Endothelial cell of umbilical vein (primary cell): ENCODE measurements around the gene HGF. TPM values are rescaled to one million over a fixed set of nuclear protein-coding genes. Genes with fewer than 3 reads are reported as not detected.

ENCODE experiments used
- BruUV-seq: library from RNA; stranded (reverse); fragments of 400-500 nt; replicated peaks from 2 replicates; lab custom pipeline; 2021; lab: Mats Ljungman, UMichigan
- CTCF ChIA-PET: fragments of 300-600, 350-600 bp; sonication (Branson Sonifier 250); formaldehyde crosslinking; loops from one replicate; lab custom pipeline; 2021; ENCODE audit warnings: antibody characterized with exemption, inconsistent platforms; lab: Charles Lee
- POLR2A ChIA-PET: fragments of 300-600, 350-600 bp; sonication (Branson Sonifier 250); formaldehyde crosslinking; loops from one replicate; lab custom pipeline; 2021; ENCODE audit warnings: antibody characterized with exemption, inconsistent platforms; lab: Charles Lee
- DNase-seq: peaks from one replicate; pipeline ENCODE4 v3.0.0-alpha.2; 2011; ENCODE audit warnings: low read depth, low spot score
- FAIRE-seq: peaks from 2 replicates; lab custom pipeline; 2011; peaks lifted over from hg19 to GRCh38; lab: Jason Lieb, UNC
- H2AFZ ChIP-seq: 2 replicates; pipeline ENCODE4 v1.6.0; 2012; ENCODE audit warnings: low read depth, low read length, control low read depth, inconsistent platforms
- H3K27ac ChIP-seq: 2 replicates; pipeline ENCODE4 v1.5.1; 2011; ENCODE audit warnings: low read depth, mild to moderate bottlenecking, control low read depth, low read length, moderate library complexity; ENCODE audit not compliant: insufficient read depth
- H3K27me3 ChIP-seq, 2 experiments: 2 replicates each; pipeline versions ENCODE4 v1.6.0 to v1.6.1; 2011; ENCODE audit warnings: low read length in 2 of 2, mixed read lengths in 1 of 2; ENCODE audit not compliant: control insufficient read depth in 2 of 2, insufficient read depth in 2 of 2
- H3K36me3 ChIP-seq, 2 experiments: 2 replicates in 1 of 2; 3 replicates in 1 of 2; pipeline ENCODE4 v1.5.1; 2011; ENCODE audit warnings: low read length in 2 of 2, mild to moderate bottlenecking in 1 of 2, moderate library complexity in 1 of 2; ENCODE audit not compliant: control insufficient read depth in 2 of 2, insufficient read depth in 2 of 2; ENCODE audit errors: extremely low read depth in 1 of 2
- H3K4me1 ChIP-seq: 3 replicates; pipeline ENCODE4 v1.5.1; 2011; ENCODE audit warnings: mild to moderate bottlenecking, low read length; ENCODE audit not compliant: control insufficient read depth, insufficient read depth; ENCODE audit errors: extremely low read depth
- H3K4me2 ChIP-seq: 2 replicates; pipeline ENCODE4 v1.6.1; 2011; ENCODE audit warnings: low read length, control low read depth, mixed read lengths; ENCODE audit not compliant: insufficient read depth
- H3K4me3 ChIP-seq, 3 experiments: fragments of 200-600 bp in 1 of 3; sonication (generic), shearing (Covaris generic) in 1 of 3; replicated peaks in 1 of 3; 2 replicates each; pipeline ENCODE4 v1.5.1; 2011 to 2016; ENCODE audit warnings: control low read depth in 3 of 3, low read length in 3 of 3, mild to moderate bottlenecking in 2 of 3, inconsistent platforms in 1 of 3, low read depth in 1 of 3, moderate library complexity in 1 of 3; ENCODE audit not compliant: insufficient read depth in 1 of 3
- H3K79me2 ChIP-seq: 2 replicates; pipeline ENCODE4 v1.6.0; 2012; ENCODE audit warnings: low read length, inconsistent platforms; ENCODE audit not compliant: control insufficient read depth, insufficient read depth
- H3K9ac ChIP-seq: replicated peaks from 2 replicates; pipeline ENCODE3; 2011; ENCODE audit warnings: low read length, control low read depth; ENCODE audit not compliant: insufficient read depth; ENCODE audit errors: extremely low read depth
- H3K9me1 ChIP-seq: replicated peaks from 3 replicates; pipeline ENCODE4 v1.6.0; 2011; ENCODE audit warnings: mild to moderate bottlenecking, low read length; ENCODE audit not compliant: control insufficient read depth, insufficient read depth; ENCODE audit errors: extremely low read depth
- H3K9me3 ChIP-seq: replicated peaks from 2 replicates; pipeline ENCODE4 v1.5.1; 2012; ENCODE audit warnings: low read length, inconsistent platforms; ENCODE audit not compliant: control insufficient read depth, insufficient read depth
- H4K20me1 ChIP-seq: replicated peaks from 2 replicates; pipeline ENCODE3; 2011; ENCODE audit warnings: mild to moderate bottlenecking, low read length; ENCODE audit not compliant: control insufficient read depth, insufficient read depth; ENCODE audit errors: extremely low read depth
- EZH2 ChIP-seq: IDR thresholded peaks from 2 replicates; pipeline ENCODE4 v1.6.1; 2012; ENCODE audit warnings: borderline replicate concordance, low read depth, mild to moderate bottlenecking, moderate library complexity, low read length, inconsistent platforms; ENCODE audit not compliant: severe bottlenecking
- FOS ChIP-seq: IDR thresholded peaks from 2 replicates; pipeline ENCODE4 v1.6.1; 2011; ENCODE audit warnings: mild to moderate bottlenecking, low read length, moderate library complexity, borderline replicate concordance; ENCODE audit not compliant: insufficient read depth
- GATA2 ChIP-seq: IDR thresholded peaks from 2 replicates; pipeline ENCODE4 v1.7.0; 2011; ENCODE audit warnings: low read depth, mild to moderate bottlenecking, moderate library complexity, mixed read lengths, low read length; ENCODE audit not compliant: insufficient read length, insufficient read depth
- JUN ChIP-seq: IDR thresholded peaks from 2 replicates; pipeline ENCODE4 v1.6.1; 2011; ENCODE audit warnings: borderline replicate concordance, low read depth; ENCODE audit not compliant: insufficient read length, insufficient read depth
- MYC ChIP-seq: IDR thresholded peaks from one replicate; pipeline ENCODE4 v1.6.1; 2011; ENCODE audit warnings: mild to moderate bottlenecking, low read depth, low read length
- POLR2A ChIP-seq: IDR thresholded peaks from 2 replicates; pipeline ENCODE4 v1.6.1; 2012; ENCODE audit warnings: low read depth, mild to moderate bottlenecking, control low read depth, low read length
- POLR2AphosphoS5 ChIP-seq: IDR thresholded peaks from 2 replicates; pipeline ENCODE4 v1.6.1; 2012; ENCODE audit warnings: low read depth, mild to moderate bottlenecking, control low read depth, low read length, moderate library complexity; ENCODE audit not compliant: insufficient read depth
- dilution Hi-C: fragments of 300-500 bp; cut with MboI; formaldehyde crosslinking; loops from one replicate; pipeline ENCODE4 v1.15.0; 2019; ENCODE audit warnings: low sequenced_read_pairs; ENCODE audit not compliant: extremely low pct_ligation_motif_present
- intact Hi-C: fragments of 100-400 bp; cut with micrococcal nuclease; formaldehyde crosslinking; loops from one replicate; pipeline ENCODE4 v1.10.0; 2022
- polyA plus RNA-seq, 4 experiments: library from polyadenylated mRNA; depleted of rRNA in 3 of 4; stranded (reverse) in 3 of 4; unstranded in 1 of 4; fragments of >200 nt; gene quantifications; 2 replicates each; pipeline versions ENCODE4 v1.2.1 to v1.2.3, GENCODE V29; 2011 to 2012; ENCODE audit warnings: missing spikeins in 1 of 4
- total RNA-seq: library from RNA; stranded (reverse); gene quantifications from 2 replicates; pipeline ENCODE4 v1.2.3, GENCODE V29; 2021
- TF ChIP-seq, protein P1 (sequence below), 2 donors: IDR thresholded peaks; 1 replicate in 1 of 2; 2 replicates in 1 of 2; pipeline ENCODE4 v1.5.1; 2011; ENCODE audit warnings: low read length in 2 of 2, mild to moderate bottlenecking in 2 of 2, moderate library complexity in 2 of 2, control low read depth in 1 of 2, inconsistent platforms in 1 of 2, low read depth in 1 of 2; ENCODE audit not compliant: insufficient read depth in 1 of 2; ENCODE audit errors: extremely low read depth in 1 of 2
- TF ChIP-seq, protein P2 (sequence below): IDR thresholded peaks from 2 replicates; pipeline ENCODE4 v1.6.1; 2011; ENCODE audit not compliant: insufficient read depth, insufficient read length

HGF gene
- total and polyA plus RNA-seq, 2 donors (not counting 3 experiments of a cell fraction or from before 2014, with no cell fraction given) = 0.15 to 0.18 TPM

GRCh38 chr7:81698965-81699364, 70.9 kb downstream of the HGF start:
- Histone ChIP-seq H3K9me3 (no peaks in the 10 kb centered on the region), H3K9me1 (no peaks in the 10 kb centered on the region), H3K27ac (no peak overlapping the region), H3K36me3 (no peaks in the 10 kb centered on the region), H4K20me1 (no peaks in the 10 kb centered on the region), H3K27me3 (no peaks in the 10 kb centered on the region), H3K9ac (no peak overlapping the region), H3K4me2 (no peak overlapping the region), H3K4me3 (no peak overlapping the region), H3K79me2 (no peaks in the 10 kb centered on the region), H2AFZ (no peak overlapping the region), H3K4me1 (no peaks in the 10 kb centered on the region)
- no TSS peak for BruUV-seq
- TF ChIP-seq EZH2 (no peak), POLR2A (no peak)
- TF ChIP-seq, protein P1, sequence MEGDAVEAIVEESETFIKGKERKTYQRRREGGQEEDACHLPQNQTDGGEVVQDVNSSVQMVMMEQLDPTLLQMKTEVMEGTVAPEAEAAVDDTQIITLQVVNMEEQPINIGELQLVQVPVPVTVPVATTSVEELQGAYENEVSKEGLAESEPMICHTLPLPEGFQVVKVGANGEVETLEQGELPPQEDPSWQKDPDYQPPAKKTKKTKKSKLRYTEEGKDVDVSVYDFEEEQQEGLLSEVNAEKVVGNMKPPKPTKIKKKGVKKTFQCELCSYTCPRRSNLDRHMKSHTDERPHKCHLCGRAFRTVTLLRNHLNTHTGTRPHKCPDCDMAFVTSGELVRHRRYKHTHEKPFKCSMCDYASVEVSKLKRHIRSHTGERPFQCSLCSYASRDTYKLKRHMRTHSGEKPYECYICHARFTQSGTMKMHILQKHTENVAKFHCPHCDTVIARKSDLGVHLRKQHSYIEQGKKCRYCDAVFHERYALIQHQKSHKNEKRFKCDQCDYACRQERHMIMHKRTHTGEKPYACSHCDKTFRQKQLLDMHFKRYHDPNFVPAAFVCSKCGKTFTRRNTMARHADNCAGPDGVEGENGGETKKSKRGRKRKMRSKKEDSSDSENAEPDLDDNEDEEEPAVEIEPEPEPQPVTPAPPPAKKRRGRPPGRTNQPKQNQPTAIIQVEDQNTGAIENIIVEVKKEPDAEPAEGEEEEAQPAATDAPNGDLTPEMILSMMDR (IDR thresholded peaks at IDR 0.05; ENCODE audit: extremely low read depth in 1 of 2, insufficient read depth in 1 of 2, low read depth in 1 of 2, low read length in 2 of 2) = no peak
- FAIRE-seq = no peak
- CTCF ChIA-PET = no interaction called here
- dilution Hi-C loops (no loop called here), intact Hi-C loops (no loop called here)
- no peak for DNase-seq
- POLR2A ChIA-PET = no interaction called here

GRCh38 chr7:81694711-81695110, 75.1 kb downstream of the HGF start:
- CTCF ChIA-PET = interaction anchor here (1.1 to 1.8 kb wide), 3 partner anchors 10 to 14 kb away, joined by 3 to 6 read pairs (median 4); no protein-coding TSS in a partner anchor
- intact Hi-C loops = no loop called here
- peaks cover 5% of the 10 kb centered on the region for H3K4me1 ChIP-seq

More at GRCh38 chr7:81694711-81695110, 75.1 kb downstream of the HGF start:
- no peaks in the 10 kb centered on the region for H3K36me3 ChIP-seq
- no peaks in the 10 kb centered on the region for H3K27me3 ChIP-seq
- no peaks in the 10 kb centered on the region for H3K9me1 ChIP-seq
- no peak for FAIRE-seq
- no peak overlapping the region for H3K9ac ChIP-seq
- H3K4me2 ChIP-seq = no peak overlapping the region
- H3K27ac ChIP-seq = no peak overlapping the region
- no peak for DNase-seq
- H2AFZ ChIP-seq = no peak overlapping the region
- TF ChIP-seq POLR2A (no peak), FOS (no peak), POLR2AphosphoS5 (no peak), EZH2 (no peak), GATA2 (no peak), JUN (no peak), MYC (no peak)
- TF ChIP-seq, protein P1 (IDR thresholded peaks at IDR 0.05; ENCODE audit: extremely low read depth in 1 of 2, insufficient read depth in 1 of 2, low read depth in 1 of 2, low read length in 2 of 2) = no peak
- TF ChIP-seq, protein P2, sequence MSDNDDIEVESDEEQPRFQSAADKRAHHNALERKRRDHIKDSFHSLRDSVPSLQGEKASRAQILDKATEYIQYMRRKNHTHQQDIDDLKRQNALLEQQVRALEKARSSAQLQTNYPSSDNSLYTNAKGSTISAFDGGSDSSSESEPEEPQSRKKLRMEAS = no peak
- POLR2A ChIA-PET = no interaction called here
- no peaks in the 10 kb centered on the region for H3K79me2 ChIP-seq
- no peaks in the 10 kb centered on the region for H4K20me1 ChIP-seq
- H3K9me3 ChIP-seq = no peaks in the 10 kb centered on the region
- BruUV-seq = no TSS peak
- no peak overlapping the region for H3K4me3 ChIP-seq
- dilution Hi-C loops = no loop called here
